Measurements from ENCODE around the gene ERAS. TPM values are rescaled to one million over a fixed set of nuclear protein-coding genes. Genes with fewer than 3 reads are reported as not detected.

ERAS gene
- not detected in 2 replicates for total RNA-seq

DNA sequence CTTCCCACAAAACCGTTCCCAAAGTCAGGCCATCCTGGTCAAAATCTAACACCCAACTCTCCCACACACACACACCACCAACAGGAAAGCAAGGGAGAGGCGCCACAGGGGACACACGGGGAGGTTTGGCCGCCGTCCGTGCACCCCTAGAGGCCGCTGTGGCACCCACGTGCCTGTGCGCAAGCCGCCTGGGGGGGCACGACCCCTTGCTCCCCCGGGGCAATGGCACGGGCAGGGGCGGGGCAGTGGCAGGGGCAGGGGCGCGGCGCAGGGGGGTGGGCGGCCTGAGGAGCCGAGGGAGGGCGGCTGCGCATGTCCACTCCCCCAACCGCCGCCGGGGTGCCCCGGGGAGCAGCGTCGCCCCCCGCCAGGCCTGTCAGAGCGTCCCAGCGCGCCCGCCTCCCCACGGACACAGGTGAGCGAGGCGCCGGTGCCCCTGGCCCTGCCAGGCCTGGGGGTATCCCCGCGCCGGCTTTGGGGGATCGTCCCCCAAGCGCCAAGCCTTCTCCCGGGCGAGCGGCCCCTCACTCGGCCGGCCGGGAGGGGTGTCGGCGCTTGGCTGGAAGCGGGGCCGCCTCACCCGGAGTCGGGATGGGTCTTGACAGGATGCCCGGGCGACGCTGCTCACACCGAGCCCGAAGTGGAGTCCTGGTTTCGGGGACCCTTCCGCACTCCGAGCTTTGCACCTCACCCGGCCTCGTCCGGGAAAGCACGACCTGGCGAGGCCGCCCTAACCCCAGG, at the start of gene ERAS:
ERAS (plus strand) TSS at position 379 of the 741 bp plus-strand sequence. CDS start 2,611 bp downstream, outside the sequence.
- no peak within 1 kb of the TSS for H3K4me3 ChIP-seq (ENCODE audit: low read depth, low read length)
- TF ChIP-seq, protein P1, sequence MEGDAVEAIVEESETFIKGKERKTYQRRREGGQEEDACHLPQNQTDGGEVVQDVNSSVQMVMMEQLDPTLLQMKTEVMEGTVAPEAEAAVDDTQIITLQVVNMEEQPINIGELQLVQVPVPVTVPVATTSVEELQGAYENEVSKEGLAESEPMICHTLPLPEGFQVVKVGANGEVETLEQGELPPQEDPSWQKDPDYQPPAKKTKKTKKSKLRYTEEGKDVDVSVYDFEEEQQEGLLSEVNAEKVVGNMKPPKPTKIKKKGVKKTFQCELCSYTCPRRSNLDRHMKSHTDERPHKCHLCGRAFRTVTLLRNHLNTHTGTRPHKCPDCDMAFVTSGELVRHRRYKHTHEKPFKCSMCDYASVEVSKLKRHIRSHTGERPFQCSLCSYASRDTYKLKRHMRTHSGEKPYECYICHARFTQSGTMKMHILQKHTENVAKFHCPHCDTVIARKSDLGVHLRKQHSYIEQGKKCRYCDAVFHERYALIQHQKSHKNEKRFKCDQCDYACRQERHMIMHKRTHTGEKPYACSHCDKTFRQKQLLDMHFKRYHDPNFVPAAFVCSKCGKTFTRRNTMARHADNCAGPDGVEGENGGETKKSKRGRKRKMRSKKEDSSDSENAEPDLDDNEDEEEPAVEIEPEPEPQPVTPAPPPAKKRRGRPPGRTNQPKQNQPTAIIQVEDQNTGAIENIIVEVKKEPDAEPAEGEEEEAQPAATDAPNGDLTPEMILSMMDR (IDR thresholded peaks at IDR 0.05; ENCODE audit: insufficient read depth, low read depth, low read length), result no peak
- no peak for DNase-seq (ENCODE audit: low read depth)

GRCh38 chrX:48776818-48777439, 49.4 kb upstream of the ERAS start:
- no peak for DNase-seq (ENCODE audit: low read depth)
- no peak overlapping the region for H3K4me3 ChIP-seq (ENCODE audit: low read depth, low read length)
- TF ChIP-seq, protein P1 (IDR thresholded peaks at IDR 0.05; ENCODE audit: insufficient read depth, low read depth, low read length), result no peak

- no peak overlapping the region for H3K4me3 ChIP-seq (ENCODE audit: low read depth, low read length)
- no peak for DNase-seq (ENCODE audit: low read depth)
- TF ChIP-seq, protein P1 (IDR thresholded peaks at IDR 0.05; ENCODE audit: insufficient read depth, low read depth, low read length), result no peak
Observed at GRCh38 chrX:48779399-48779798, 46.9 kb upstream of the ERAS start.

DNA sequence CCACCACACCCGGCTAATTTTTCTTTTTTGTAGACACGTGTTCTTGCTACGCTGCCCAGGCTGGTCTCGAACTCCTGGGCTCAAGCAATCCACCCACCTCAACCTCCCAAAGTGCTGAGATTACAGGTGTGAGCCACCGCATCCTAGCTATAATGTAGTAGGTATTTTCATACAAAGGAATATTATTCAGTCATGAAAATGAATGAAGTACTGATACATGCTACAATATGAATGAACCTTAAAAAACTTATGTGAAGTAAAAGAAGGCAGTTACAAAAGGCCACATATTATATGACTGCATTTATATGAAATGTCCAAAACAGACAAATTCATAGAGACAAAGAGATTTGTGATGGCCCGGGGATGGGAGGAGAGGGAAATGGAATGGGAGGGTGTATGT, 44.6 kb upstream of the ERAS start:
- DNase-seq (ENCODE audit: low read depth), result no peak
- no peak overlapping the region for H3K4me3 ChIP-seq (ENCODE audit: low read depth, low read length)
- TF ChIP-seq, protein P1 (IDR thresholded peaks at IDR 0.05; ENCODE audit: insufficient read depth, low read depth, low read length), result no peak

DNA sequence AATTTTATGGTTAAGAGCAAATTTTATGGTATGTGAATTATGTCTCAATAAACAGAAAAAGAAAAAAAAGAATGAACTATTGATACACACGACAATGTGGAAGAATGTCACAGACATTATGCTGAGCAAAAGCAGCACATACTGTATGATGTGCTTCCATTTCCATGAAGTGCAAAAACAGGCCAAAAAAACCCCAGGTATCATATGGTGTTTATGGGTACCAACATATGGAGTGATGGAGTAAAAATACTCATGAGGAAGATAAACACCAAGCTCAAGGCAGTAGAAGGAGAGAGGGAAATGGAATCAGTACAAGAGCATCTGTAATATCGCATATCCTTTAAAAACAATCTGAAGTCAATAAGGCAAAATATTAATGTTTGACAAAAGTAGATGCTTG, 44.1 kb upstream of the ERAS start:
- no peak overlapping the region for H3K4me3 ChIP-seq (ENCODE audit: low read depth, low read length)
- no peak for DNase-seq (ENCODE audit: low read depth)
- TF ChIP-seq, protein P1 (IDR thresholded peaks at IDR 0.05; ENCODE audit: insufficient read depth, low read depth, low read length), result no peak

- TF ChIP-seq, protein P1 (IDR thresholded peaks at IDR 0.05; ENCODE audit: insufficient read depth, low read depth, low read length), result no peak
- H3K4me3 ChIP-seq (ENCODE audit: low read depth, low read length), result no peak overlapping the region
- no peak for DNase-seq (ENCODE audit: low read depth)
Observed at GRCh38 chrX:48782795-48783194, 43.5 kb upstream of the ERAS start.

Measured in fibroblast of villous mesenchyme (primary cell).